Measurements from ENCODE around the gene NOL9. TPM values are rescaled to one million over a fixed set of nuclear protein-coding genes. Genes with fewer than 3 reads are reported as not detected.
A peak's percentile ranks its signal among the peaks of the same experiment; 100 is the strongest.

Gene NOL9
- total and polyA plus RNA-seq, 2 of the 13 experiments (the other 11 are each of a cell fraction or from before 2014, with no cell fraction given): 18.0 to 24.7 TPM

DNA sequence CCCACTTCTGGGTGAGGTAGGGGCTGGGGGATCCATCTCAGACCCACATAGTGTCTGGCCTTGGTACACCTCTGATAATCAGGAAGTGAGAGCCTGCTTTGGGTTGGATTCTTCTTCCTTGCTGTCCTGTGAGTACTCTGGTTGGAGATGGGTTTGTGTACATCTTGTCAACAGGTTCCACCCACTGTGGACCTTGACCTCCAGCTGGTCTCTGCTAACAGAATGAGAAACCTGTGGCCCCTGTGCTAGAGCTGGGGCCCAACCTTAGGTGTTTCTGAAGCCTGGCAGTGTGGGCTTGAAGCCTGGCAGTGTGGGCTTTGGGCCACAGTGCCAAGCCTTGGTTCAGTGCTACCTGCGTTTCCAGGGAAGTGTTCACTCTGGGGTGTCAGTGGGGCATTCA, 28.1 kb upstream of the NOL9 start (continued):
- TF ChIP-seq ZNF343 (CRISPR knock-in tag; IDR thresholded peaks at IDR 0.05) (no peak), ZSCAN21 (CRISPR knock-in tag; IDR thresholded peaks at IDR 0.05; ENCODE audit: borderline replicate concordance) (no peak), HMG20A (CRISPR knock-in tag; IDR thresholded peaks at IDR 0.05; ENCODE audit: borderline replicate concordance) (peak; percentile 82), ZFP36L2 (CRISPR knock-in tag; IDR thresholded peaks at IDR 0.05) (no peak), CEBPG (CRISPR knock-in tag; IDR thresholded peaks at IDR 0.05) (no peak), ZNF577 (CRISPR knock-in tag; IDR thresholded peaks at IDR 0.05; ENCODE audit: borderline replicate concordance, low read depth) (no peak), ZNF530 (CRISPR knock-in tag; IDR thresholded peaks at IDR 0.05; ENCODE audit: low read depth) (no peak), TSC22D2 (CRISPR knock-in tag; IDR thresholded peaks at IDR 0.05; ENCODE audit: borderline replicate concordance) (0 out of 2 replicates have a peak, but pooled peaks have one; percentile 28), NFE2L1 (CRISPR knock-in tag; IDR thresholded peaks at IDR 0.05; ENCODE audit: borderline replicate concordance) (no peak), NR2F1 (CRISPR knock-in tag; IDR thresholded peaks at IDR 0.05) (peak; percentile 28 to 44; a peak in 2 of 4 replicates), POGZ (CRISPR knock-in tag; IDR thresholded peaks at IDR 0.05) (peak; percentile 42; the same call in 1 of the 2 replicates), MEF2D (CRISPR knock-in tag; IDR thresholded peaks at IDR 0.05) (no peak), ZFP41 (CRISPR knock-in tag; IDR thresholded peaks at IDR 0.05; ENCODE audit: borderline replicate concordance) (no peak), CHD4 (IDR thresholded peaks at IDR 0.05; ENCODE audit: borderline replicate concordance, low read length) (no peak), HNF4A (CRISPR knock-in tag; IDR thresholded peaks at IDR 0.05) (peak; percentile 99), PHF21A (CRISPR knock-in tag; IDR thresholded peaks at IDR 0.05) (peak; percentile 79), MAFG (CRISPR knock-in tag; IDR thresholded peaks at IDR 0.05) (no peak), SIX4 (CRISPR knock-in tag; IDR thresholded peaks at IDR 0.05) (0 out of 2 replicates have a peak, but pooled peaks have one; percentile 32), DPF2 (CRISPR knock-in tag; IDR thresholded peaks at IDR 0.05; ENCODE audit: borderline replicate concordance, low read depth) (peak; percentile 72; the same call in 1 of the 2 replicates), ERF (CRISPR knock-in tag; IDR thresholded peaks at IDR 0.05) (peak; percentile 72; the same call in 1 of the 2 replicates)
- TF ChIP-seq, protein P1, sequence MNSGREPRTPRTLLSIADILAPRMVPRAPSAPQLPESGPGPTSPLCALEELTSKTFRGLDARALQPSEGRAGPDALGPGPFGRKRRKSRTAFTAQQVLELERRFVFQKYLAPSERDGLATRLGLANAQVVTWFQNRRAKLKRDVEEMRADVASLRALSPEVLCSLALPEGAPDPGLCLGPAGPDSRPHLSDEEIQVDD (CRISPR knock-in tag; IDR thresholded peaks at IDR 0.05; ENCODE audit: borderline replicate concordance): no peak
- TF ChIP-seq, protein P2, sequence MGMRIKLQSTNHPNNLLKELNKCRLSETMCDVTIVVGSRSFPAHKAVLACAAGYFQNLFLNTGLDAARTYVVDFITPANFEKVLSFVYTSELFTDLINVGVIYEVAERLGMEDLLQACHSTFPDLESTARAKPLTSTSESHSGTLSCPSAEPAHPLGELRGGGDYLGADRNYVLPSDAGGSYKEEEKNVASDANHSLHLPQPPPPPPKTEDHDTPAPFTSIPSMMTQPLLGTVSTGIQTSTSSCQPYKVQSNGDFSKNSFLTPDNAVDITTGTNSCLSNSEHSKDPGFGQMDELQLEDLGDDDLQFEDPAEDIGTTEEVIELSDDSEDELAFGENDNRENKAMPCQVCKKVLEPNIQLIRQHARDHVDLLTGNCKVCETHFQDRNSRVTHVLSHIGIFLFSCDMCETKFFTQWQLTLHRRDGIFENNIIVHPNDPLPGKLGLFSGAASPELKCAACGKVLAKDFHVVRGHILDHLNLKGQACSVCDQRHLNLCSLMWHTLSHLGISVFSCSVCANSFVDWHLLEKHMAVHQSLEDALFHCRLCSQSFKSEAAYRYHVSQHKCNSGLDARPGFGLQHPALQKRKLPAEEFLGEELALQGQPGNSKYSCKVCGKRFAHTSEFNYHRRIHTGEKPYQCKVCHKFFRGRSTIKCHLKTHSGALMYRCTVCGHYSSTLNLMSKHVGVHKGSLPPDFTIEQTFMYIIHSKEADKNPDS (CRISPR knock-in tag; IDR thresholded peaks at IDR 0.05): peak; percentile 72; the same call in 1 of the 2 replicates
- TF ChIP-seq, protein P3, sequence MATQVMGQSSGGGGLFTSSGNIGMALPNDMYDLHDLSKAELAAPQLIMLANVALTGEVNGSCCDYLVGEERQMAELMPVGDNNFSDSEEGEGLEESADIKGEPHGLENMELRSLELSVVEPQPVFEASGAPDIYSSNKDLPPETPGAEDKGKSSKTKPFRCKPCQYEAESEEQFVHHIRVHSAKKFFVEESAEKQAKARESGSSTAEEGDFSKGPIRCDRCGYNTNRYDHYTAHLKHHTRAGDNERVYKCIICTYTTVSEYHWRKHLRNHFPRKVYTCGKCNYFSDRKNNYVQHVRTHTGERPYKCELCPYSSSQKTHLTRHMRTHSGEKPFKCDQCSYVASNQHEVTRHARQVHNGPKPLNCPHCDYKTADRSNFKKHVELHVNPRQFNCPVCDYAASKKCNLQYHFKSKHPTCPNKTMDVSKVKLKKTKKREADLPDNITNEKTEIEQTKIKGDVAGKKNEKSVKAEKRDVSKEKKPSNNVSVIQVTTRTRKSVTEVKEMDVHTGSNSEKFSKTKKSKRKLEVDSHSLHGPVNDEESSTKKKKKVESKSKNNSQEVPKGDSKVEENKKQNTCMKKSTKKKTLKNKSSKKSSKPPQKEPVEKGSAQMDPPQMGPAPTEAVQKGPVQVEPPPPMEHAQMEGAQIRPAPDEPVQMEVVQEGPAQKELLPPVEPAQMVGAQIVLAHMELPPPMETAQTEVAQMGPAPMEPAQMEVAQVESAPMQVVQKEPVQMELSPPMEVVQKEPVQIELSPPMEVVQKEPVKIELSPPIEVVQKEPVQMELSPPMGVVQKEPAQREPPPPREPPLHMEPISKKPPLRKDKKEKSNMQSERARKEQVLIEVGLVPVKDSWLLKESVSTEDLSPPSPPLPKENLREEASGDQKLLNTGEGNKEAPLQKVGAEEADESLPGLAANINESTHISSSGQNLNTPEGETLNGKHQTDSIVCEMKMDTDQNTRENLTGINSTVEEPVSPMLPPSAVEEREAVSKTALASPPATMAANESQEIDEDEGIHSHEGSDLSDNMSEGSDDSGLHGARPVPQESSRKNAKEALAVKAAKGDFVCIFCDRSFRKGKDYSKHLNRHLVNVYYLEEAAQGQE (IDR thresholded peaks at IDR 0.05; ENCODE audit: borderline replicate concordance in 1 of 2, low read depth in 1 of 2, low read length in 2 of 2): 0 out of 4 replicates have a peak, but pooled peaks of 1 of the 2 experiments have one; percentile 22
- TF ChIP-seq, protein P4, sequence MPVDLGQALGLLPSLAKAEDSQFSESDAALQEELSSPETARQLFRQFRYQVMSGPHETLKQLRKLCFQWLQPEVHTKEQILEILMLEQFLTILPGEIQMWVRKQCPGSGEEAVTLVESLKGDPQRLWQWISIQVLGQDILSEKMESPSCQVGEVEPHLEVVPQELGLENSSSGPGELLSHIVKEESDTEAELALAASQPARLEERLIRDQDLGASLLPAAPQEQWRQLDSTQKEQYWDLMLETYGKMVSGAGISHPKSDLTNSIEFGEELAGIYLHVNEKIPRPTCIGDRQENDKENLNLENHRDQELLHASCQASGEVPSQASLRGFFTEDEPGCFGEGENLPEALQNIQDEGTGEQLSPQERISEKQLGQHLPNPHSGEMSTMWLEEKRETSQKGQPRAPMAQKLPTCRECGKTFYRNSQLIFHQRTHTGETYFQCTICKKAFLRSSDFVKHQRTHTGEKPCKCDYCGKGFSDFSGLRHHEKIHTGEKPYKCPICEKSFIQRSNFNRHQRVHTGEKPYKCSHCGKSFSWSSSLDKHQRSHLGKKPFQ (CRISPR knock-in tag; IDR thresholded peaks at IDR 0.05; ENCODE audit: insufficient replicate concordance): no peak
